Upper lobe of left lung (tissue), 4 donors: ENCODE results near the gene BICRA.

Experiments
- POLR2A ChIP-seq, 4 donors: fragments of 450-650 bp; IDR thresholded peaks; one replicate each; pipeline ENCODE4 v1.5.1; 2016 to 2017; ENCODE audit warnings: antibody characterized with exemption in 4 of 4, mild to moderate bottlenecking in 2 of 4
- POLR2AphosphoS5 ChIP-seq, 2 donors: sonication (generic); formaldehyde crosslinking; IDR thresholded peaks; one replicate each; pipeline ENCODE4 v1.5.1; 2017; ENCODE audit warnings: antibody characterized with exemption in 2 of 2
- TF ChIP-seq, protein P1 (sequence below), 6 experiments: fragments of 450-650 bp in 4 of 6; fragments of 200-600 bp in 2 of 6; sonication (generic) in 2 of 6; IDR thresholded peaks; one replicate each; pipeline ENCODE4 v1.5.1; 2016 to 2019; ENCODE audit warnings: antibody characterized with exemption in 6 of 6

GRCh38 chr19:47711652-47712242, 102.8 kb downstream of the BICRA start:
- TF ChIP-seq, protein P1, sequence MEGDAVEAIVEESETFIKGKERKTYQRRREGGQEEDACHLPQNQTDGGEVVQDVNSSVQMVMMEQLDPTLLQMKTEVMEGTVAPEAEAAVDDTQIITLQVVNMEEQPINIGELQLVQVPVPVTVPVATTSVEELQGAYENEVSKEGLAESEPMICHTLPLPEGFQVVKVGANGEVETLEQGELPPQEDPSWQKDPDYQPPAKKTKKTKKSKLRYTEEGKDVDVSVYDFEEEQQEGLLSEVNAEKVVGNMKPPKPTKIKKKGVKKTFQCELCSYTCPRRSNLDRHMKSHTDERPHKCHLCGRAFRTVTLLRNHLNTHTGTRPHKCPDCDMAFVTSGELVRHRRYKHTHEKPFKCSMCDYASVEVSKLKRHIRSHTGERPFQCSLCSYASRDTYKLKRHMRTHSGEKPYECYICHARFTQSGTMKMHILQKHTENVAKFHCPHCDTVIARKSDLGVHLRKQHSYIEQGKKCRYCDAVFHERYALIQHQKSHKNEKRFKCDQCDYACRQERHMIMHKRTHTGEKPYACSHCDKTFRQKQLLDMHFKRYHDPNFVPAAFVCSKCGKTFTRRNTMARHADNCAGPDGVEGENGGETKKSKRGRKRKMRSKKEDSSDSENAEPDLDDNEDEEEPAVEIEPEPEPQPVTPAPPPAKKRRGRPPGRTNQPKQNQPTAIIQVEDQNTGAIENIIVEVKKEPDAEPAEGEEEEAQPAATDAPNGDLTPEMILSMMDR (IDR thresholded peaks at IDR 0.05), result no peak
- TF ChIP-seq POLR2AphosphoS5 (IDR thresholded peaks at IDR 0.05) (no peak), POLR2A (IDR thresholded peaks at IDR 0.05) (no peak)
